ENCODE data around the gene CCNK.

Gene CCNK

DNA sequence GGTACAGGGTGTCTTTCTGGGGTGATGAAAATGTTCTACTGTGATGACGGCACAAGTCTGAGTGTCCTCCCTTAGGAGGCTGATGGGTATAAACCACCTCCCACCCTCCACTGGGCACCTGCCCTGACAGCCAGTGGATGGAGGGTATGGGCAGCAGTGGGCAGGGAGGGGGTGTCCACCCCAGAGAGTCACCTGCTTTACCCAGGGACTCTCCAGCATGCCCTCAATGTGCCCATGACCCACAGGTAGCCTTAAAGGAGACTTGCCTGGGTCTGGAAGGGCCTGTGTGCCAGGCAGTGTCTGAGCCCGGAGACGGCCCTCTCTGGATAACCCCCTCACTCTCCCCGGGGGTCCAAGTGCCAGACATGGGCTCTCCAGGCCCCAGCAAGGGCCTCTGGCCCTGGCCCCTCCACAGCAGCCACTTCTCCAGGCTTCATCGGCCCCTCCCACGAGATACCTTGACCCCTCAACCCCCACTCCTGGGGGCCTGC, 38.8 kb downstream of the CCNK start:
- no peak for DNase-seq
- H3K27ac ChIP-seq = no peak overlapping the region
- no peak overlapping the region for H3K4me3 ChIP-seq (ENCODE audit: low read depth, low read length)
- no peaks in the 10 kb centered on the region for H3K27me3 ChIP-seq (replicated peaks)
- H3K36me3 ChIP-seq (replicated peaks) = no peaks in the 10 kb centered on the region
- TF ChIP-seq, protein P1, sequence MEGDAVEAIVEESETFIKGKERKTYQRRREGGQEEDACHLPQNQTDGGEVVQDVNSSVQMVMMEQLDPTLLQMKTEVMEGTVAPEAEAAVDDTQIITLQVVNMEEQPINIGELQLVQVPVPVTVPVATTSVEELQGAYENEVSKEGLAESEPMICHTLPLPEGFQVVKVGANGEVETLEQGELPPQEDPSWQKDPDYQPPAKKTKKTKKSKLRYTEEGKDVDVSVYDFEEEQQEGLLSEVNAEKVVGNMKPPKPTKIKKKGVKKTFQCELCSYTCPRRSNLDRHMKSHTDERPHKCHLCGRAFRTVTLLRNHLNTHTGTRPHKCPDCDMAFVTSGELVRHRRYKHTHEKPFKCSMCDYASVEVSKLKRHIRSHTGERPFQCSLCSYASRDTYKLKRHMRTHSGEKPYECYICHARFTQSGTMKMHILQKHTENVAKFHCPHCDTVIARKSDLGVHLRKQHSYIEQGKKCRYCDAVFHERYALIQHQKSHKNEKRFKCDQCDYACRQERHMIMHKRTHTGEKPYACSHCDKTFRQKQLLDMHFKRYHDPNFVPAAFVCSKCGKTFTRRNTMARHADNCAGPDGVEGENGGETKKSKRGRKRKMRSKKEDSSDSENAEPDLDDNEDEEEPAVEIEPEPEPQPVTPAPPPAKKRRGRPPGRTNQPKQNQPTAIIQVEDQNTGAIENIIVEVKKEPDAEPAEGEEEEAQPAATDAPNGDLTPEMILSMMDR (IDR thresholded peaks at IDR 0.05; ENCODE audit: low read depth, low read length, missing control alignments) = no peak
- in situ Hi-C loops (cut with HindIII; ENCODE audit: low pct_ligation_motif_present, low sequenced_read_pairs) = no loop called here

GRCh38 chr14:99520571-99521081, 39.4 kb downstream of the CCNK start:
- no peak overlapping the region for H3K4me3 ChIP-seq (ENCODE audit: low read depth, low read length)
- H3K36me3 ChIP-seq (replicated peaks) = no peaks in the 10 kb centered on the region
- DNase-seq = no peak
- H3K27ac ChIP-seq = no peak overlapping the region
- in situ Hi-C loops (cut with HindIII; ENCODE audit: low pct_ligation_motif_present, low sequenced_read_pairs) = no loop called here
- H3K27me3 ChIP-seq (replicated peaks) = no peaks in the 10 kb centered on the region
- TF ChIP-seq, protein P1 (IDR thresholded peaks at IDR 0.05; ENCODE audit: low read depth, low read length, missing control alignments) = no peak

GRCh38 chr14:99521176-99522024, 40.2 kb downstream of the CCNK start:
- in situ Hi-C loops (cut with HindIII; ENCODE audit: low pct_ligation_motif_present, low sequenced_read_pairs) = no loop called here
- no peak overlapping the region for H3K4me3 ChIP-seq (ENCODE audit: low read depth, low read length)
- no peaks in the 10 kb centered on the region for H3K36me3 ChIP-seq (replicated peaks)
- no peak for DNase-seq
- H3K27me3 ChIP-seq (replicated peaks) = no peaks in the 10 kb centered on the region
- H3K27ac ChIP-seq = no peak overlapping the region
- TF ChIP-seq, protein P1 (IDR thresholded peaks at IDR 0.05; ENCODE audit: low read depth, low read length, missing control alignments) = no peak

DNA sequence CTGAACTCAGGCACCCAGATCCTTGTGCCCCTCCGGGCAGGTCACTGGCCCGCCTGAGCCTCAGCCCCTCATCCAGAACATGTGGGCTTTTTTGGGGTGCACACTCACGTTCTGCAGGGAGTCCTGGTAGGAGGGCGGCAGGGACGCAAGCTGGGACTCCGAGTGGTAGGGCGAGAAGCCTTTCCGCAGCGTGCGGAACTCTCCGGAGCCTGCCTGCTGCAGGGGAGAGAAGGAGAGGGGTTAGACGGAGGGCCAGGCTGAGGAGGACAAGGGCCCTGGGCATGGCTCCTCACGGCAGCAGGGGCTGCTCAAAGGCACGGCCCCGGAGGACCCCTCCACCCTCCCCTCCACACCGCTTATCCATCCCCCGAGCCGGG, 40.8 kb downstream of the CCNK start:
- in situ Hi-C loops (cut with HindIII; ENCODE audit: low pct_ligation_motif_present, low sequenced_read_pairs) = no loop called here

GRCh38 chr14:99522457-99522891, 41.3 kb downstream of the CCNK start:
- Histone ChIP-seq H3K36me3 (replicated peaks) (no peaks in the 10 kb centered on the region), H3K27me3 (replicated peaks) (no peaks in the 10 kb centered on the region), H3K4me3 (ENCODE audit: low read depth, low read length) (no peak overlapping the region), H3K27ac (no peak overlapping the region)
- in situ Hi-C loops (cut with HindIII; ENCODE audit: low pct_ligation_motif_present, low sequenced_read_pairs) = no loop called here
- TF ChIP-seq, protein P1 (IDR thresholded peaks at IDR 0.05; ENCODE audit: low read depth, low read length, missing control alignments) = no peak
- peak; percentile 47 for DNase-seq

More for the DNA sequence above, 40.8 kb downstream of the CCNK start:
- TF ChIP-seq, protein P1 (IDR thresholded peaks at IDR 0.05; ENCODE audit: low read depth, low read length, missing control alignments) = no peak
- no peaks in the 10 kb centered on the region for H3K36me3 ChIP-seq (replicated peaks)
- H3K4me3 ChIP-seq (ENCODE audit: low read depth, low read length) = no peak overlapping the region
- DNase-seq = no peak
- no peaks in the 10 kb centered on the region for H3K27me3 ChIP-seq (replicated peaks)
- H3K27ac ChIP-seq = no peak overlapping the region

Data from brain microvascular endothelial cell (primary cell).